GM23338 (cell line): ENCODE data around the gene RFX4.

Experiments
- CREB1 ChIP-seq: fragments of 250-450 bp; sonication (Bioruptor Pico); IDR thresholded peaks from 2 replicates; pipeline ENCODE4 v1.5.0; 2020; ENCODE audit warnings: low read depth, mild to moderate bottlenecking, moderate library complexity
- CTCF ChIP-seq, 2 experiments: fragments of 200-600 bp in 1 of 2; sonication (generic) in 1 of 2; conservative IDR thresholded peaks; 2 replicates each; pipeline versions ENCODE4 v1.5.1 to v1.6.1; 2016 to 2017; ENCODE audit warnings: antibody characterized with exemption in 2 of 2, low read depth in 2 of 2, mild to moderate bottlenecking in 2 of 2, moderate library complexity in 1 of 2
- ETS1 ChIP-seq: IDR thresholded peaks from 2 replicates; pipeline ENCODE4 v1.6.1; 2016; ENCODE audit warnings: antibody characterized with exemption
- EZH2 ChIP-seq: fragments of 200-600 bp; sonication (generic); IDR thresholded peaks from one replicate; pipeline ENCODE4 v1.8.0; 2017; ENCODE audit warnings: antibody characterized with exemption, mild to moderate bottlenecking, low read depth; ENCODE audit not compliant: unreplicated experiment
- EZH2phosphoT487 ChIP-seq: fragments of 200-600 bp; sonication (generic); IDR thresholded peaks from one replicate; pipeline ENCODE4 v1.8.1; 2018; ENCODE audit warnings: antibody characterized with exemption; ENCODE audit not compliant: unreplicated experiment
- JUNB ChIP-seq: IDR thresholded peaks from one replicate; pipeline ENCODE4 v1.6.1; 2016; ENCODE audit warnings: antibody characterized with exemption; ENCODE audit not compliant: unreplicated experiment
- NANOG ChIP-seq: IDR thresholded peaks from 2 replicates; pipeline ENCODE4 v1.6.1; 2016; ENCODE audit warnings: antibody characterized with exemption, borderline replicate concordance
- POLR2AphosphoS5 ChIP-seq: IDR thresholded peaks from 2 replicates; pipeline ENCODE4 v1.6.1; 2016; ENCODE audit warnings: antibody characterized with exemption, low read depth
- REST ChIP-seq: IDR thresholded peaks from one replicate; pipeline ENCODE4 v1.6.1; 2018; ENCODE audit warnings: antibody characterized with exemption; ENCODE audit not compliant: unreplicated experiment
- STAT1 ChIP-seq: IDR thresholded peaks from one replicate; pipeline ENCODE4 v1.6.1; 2016; ENCODE audit warnings: antibody characterized with exemption; ENCODE audit not compliant: unreplicated experiment
- ZNF114 ChIP-seq: fragments of 250-450 bp; sonication (Bioruptor Pico); IDR thresholded peaks from 2 replicates; pipeline ENCODE4 v1.5.0; 2020; ENCODE audit warnings: mild to moderate bottlenecking, moderate library complexity

- TF ChIP-seq EZH2 (peak; percentile 90), JUNB (no peak), CTCF (conservative IDR thresholded peaks at IDR 0.05; ENCODE audit: low read depth in 2 of 2) (no peak), REST (no peak), POLR2AphosphoS5 (no peak), ETS1 (no peak), EZH2phosphoT487 (no peak), ZNF114 (no peak), STAT1 (no peak), CREB1 (no peak), NANOG (no peak)
Observed at GRCh38 chr12:106585105-106585520, 2.3 kb downstream of the RFX4 start.
